Measurements from ENCODE around the gene GJC2.

Gene GJC2

GRCh38 chr1:228149406-228150119 is at the start of gene GJC2:
Gene GJC2 (plus strand): TSS chr1:228149930. CDS start chr1:228157759, 7,829 bp downstream.
- no peak for TF ChIP-seq CTCF (IDR thresholded peaks at IDR 0.05; ENCODE audit: low read depth, low read length, missing control alignments)
- Histone ChIP-seq H3K27me3 (replicated peaks) (no peaks in the 10 kb centered on the region), H3K27ac (no peak within 1 kb of the TSS), H3K36me3 (replicated peaks) (peaks cover 14% of the 10 kb centered on the region), H3K4me3 (ENCODE audit: low read depth, low read length) (no peak within 1 kb of the TSS)
- in situ Hi-C loops (cut with HindIII; ENCODE audit: low pct_ligation_motif_present, low sequenced_read_pairs): no loop called here
- no peak for DNase-seq

- Histone ChIP-seq H3K27ac (no peak overlapping the region), H3K27me3 (replicated peaks) (no peaks in the 10 kb centered on the region), H3K4me3 (ENCODE audit: low read depth, low read length) (no peak overlapping the region), H3K36me3 (replicated peaks) (peaks cover 41% of the 10 kb centered on the region)
- in situ Hi-C loops (cut with HindIII; ENCODE audit: low pct_ligation_motif_present, low sequenced_read_pairs): no loop called here
- no peak for TF ChIP-seq CTCF (IDR thresholded peaks at IDR 0.05; ENCODE audit: low read depth, low read length, missing control alignments)
- DNase-seq: no peak
Observed at GRCh38 chr1:228100822-228101613, 48.7 kb upstream of the GJC2 start.

DNA sequence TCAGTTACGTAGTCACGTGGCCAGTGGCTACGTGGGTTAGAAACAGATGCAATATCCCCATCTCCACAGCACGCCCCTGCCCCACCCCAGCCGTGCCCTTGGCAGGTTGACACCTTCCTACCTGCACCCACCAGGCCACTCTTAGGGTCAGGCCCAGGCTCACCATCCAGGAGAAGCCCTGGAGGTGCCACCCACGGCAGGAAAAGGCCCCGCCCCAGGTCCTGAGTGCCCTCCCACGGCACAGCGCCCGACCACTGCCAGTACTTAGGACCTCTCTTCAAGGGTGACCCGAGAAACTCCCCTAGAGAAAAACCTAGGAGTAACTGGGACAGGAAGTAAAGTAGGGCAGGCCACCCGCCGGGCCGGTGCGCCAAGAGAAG is 48.1 kb upstream of the GJC2 start:
- no peak for DNase-seq
- H3K27ac ChIP-seq: no peak overlapping the region
- in situ Hi-C loops (cut with HindIII; ENCODE audit: low pct_ligation_motif_present, low sequenced_read_pairs): no loop called here
- TF ChIP-seq CTCF (IDR thresholded peaks at IDR 0.05; ENCODE audit: low read depth, low read length, missing control alignments): no peak
- peaks cover 46% of the 10 kb centered on the region for H3K36me3 ChIP-seq (replicated peaks)
- H3K27me3 ChIP-seq (replicated peaks): no peaks in the 10 kb centered on the region
- H3K4me3 ChIP-seq (ENCODE audit: low read depth, low read length): peak overlapping the region; percentile 87

GRCh38 chr1:228101994-228102790 is 47.5 kb upstream of the GJC2 start:
- peak; percentile 54 for TF ChIP-seq CTCF (IDR thresholded peaks at IDR 0.05; ENCODE audit: low read depth, low read length, missing control alignments)
- peaks cover 44% of the 10 kb centered on the region for H3K36me3 ChIP-seq (replicated peaks)
- H3K27me3 ChIP-seq (replicated peaks): no peaks in the 10 kb centered on the region
- in situ Hi-C loops (cut with HindIII; ENCODE audit: low pct_ligation_motif_present, low sequenced_read_pairs): no loop called here
- peak overlapping the region; percentile 39 for H3K27ac ChIP-seq
- DNase-seq: no peak
- peak overlapping the region; percentile 87 for H3K4me3 ChIP-seq (ENCODE audit: low read depth, low read length)

DNA sequence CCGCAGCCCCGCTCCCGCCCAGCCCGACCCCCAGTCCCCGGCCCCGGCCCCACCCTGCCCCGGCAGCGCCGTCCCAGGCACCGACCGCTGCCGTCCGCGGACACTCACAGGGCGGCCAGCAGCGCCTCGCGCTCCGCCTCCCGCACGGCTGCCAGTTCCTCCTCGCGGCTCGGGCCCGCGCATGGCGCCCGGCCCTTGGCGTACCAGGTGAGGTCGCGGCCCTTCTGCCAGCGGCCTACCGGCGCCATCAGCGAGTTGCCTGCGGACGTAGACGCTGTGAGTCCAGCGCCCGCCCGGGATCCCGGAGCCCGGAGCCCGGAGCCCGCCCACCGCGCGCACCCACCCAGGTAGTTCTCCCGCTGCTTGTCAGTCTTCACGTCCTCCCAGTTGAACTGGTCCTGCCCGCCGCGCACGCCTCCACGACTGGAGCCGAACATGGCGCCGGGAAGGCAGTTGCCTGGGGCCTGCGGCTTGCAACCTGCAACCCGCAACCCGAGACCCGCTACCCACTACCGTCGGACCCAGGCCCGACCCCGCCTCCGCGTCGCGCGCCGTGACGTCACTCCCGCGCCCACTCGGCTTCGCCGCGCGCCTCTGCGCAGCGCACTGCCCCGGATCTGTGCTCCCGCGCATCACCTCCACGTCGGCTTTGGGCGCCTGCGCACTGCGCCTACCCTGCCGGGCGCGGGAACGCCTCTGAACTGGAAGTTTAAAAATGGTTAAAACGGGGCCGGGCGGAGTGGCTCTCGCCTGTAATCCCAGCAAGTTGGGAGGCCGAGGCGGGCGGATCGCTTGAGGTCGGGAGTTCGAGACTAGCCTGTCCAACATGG is 46.7 kb upstream of the GJC2 start, which contains the start of gene C1orf35:
Gene C1orf35 (minus strand): TSS at position 535 of the 830 bp plus-strand sequence. CDS start 98 bp downstream, at position 437.
- TF ChIP-seq CTCF (IDR thresholded peaks at IDR 0.05; ENCODE audit: low read depth, low read length, missing control alignments): no peak
- peak within 1 kb of the TSS; percentile 87 for H3K4me3 ChIP-seq (ENCODE audit: low read depth, low read length)
- peaks cover 35% of the 10 kb centered on the region for H3K36me3 ChIP-seq (replicated peaks)
- peak; percentile 87 for DNase-seq
- peak within 1 kb of the TSS; percentile 45 for H3K27ac ChIP-seq
- no peaks in the 10 kb centered on the region for H3K27me3 ChIP-seq (replicated peaks)
- in situ Hi-C loops (cut with HindIII; ENCODE audit: low pct_ligation_motif_present, low sequenced_read_pairs): no loop called here

Data from brain microvascular endothelial cell (primary cell).